Duodenal mucosa (tissue), 2 donors: Measurements from ENCODE around the gene ZNF396.

ENCODE experiments used
- H3K27ac ChIP-seq: one replicate; pipeline ENCODE4 v1.7.0; 2013; ENCODE audit warnings: low read depth, low read length
- H3K27me3 ChIP-seq, 2 donors: one replicate each; pipeline ENCODE4 v1.7.0; 2013; ENCODE audit warnings: low read length in 2 of 2, control low read depth in 1 of 2; ENCODE audit not compliant: insufficient read depth in 2 of 2, control insufficient read depth in 1 of 2
- H3K36me3 ChIP-seq, 2 donors: one replicate each; pipeline ENCODE4 v1.7.0; 2013; ENCODE audit warnings: low read length in 2 of 2, control low read depth in 1 of 2; ENCODE audit not compliant: insufficient read depth in 2 of 2, control insufficient read depth in 1 of 2
- H3K4me1 ChIP-seq, 2 donors: one replicate each; pipeline ENCODE4 v1.7.0; 2013; ENCODE audit warnings: low read length in 2 of 2, control low read depth in 1 of 2; ENCODE audit not compliant: insufficient read depth in 2 of 2, control insufficient read depth in 1 of 2
- H3K4me3 ChIP-seq, 2 donors: one replicate each; pipeline ENCODE4 v1.7.0; 2013; ENCODE audit warnings: low read length in 2 of 2, low read depth in 1 of 2
- H3K9ac ChIP-seq, 2 donors: one replicate each; pipeline ENCODE4 v1.7.0; 2013; ENCODE audit warnings: low read length in 2 of 2, low read depth in 1 of 2
- H3K9me3 ChIP-seq, 2 donors: one replicate each; pipeline ENCODE4 v1.7.0; 2013; ENCODE audit warnings: low read length in 2 of 2, control low read depth in 1 of 2; ENCODE audit not compliant: control insufficient read depth in 1 of 2

ZNF396 gene

DNA sequence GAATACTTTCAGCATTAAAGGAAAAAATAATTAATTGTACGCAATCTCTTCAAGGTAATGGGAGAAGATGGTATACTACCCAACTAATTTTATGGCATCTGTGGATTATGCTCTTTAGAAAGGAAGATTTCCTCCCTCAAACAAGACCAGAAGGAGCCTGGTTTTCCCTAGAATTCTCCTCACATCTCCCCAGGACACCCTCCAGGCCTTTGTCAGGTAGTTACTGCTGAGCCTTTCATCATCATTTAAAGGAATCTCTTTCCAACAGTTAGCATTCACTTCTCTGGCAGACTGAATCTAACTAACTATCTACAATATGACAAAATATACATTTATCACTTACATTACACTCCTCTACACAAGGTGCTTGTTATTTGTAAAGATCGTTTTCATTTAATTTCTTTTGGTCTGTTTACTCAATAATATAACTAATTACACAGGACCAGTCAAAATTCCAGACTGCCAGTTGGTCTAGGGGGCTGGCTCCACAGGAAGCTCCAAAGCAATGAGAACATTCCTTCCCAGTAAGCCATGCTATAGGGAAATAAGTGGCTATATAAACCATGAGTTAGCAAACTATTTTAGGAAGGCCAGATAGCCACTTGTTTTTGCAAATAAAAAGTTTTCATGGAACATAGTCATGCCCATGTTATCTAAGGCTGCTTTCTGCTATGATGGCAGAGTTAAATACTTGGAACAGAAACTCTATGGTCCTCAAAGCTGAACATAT lies 52.0 kb downstream of the ZNF396 start:
- H3K4me1 ChIP-seq, result no peaks in the 10 kb centered on the region
- H3K9me3 ChIP-seq, result no peaks in the 10 kb centered on the region
- H3K36me3 ChIP-seq, result no peaks in the 10 kb centered on the region
- H3K4me3 ChIP-seq, result no peak overlapping the region
- H3K27me3 ChIP-seq, result no peaks in the 10 kb centered on the region
- H3K27ac ChIP-seq, result no peak overlapping the region
- no peak overlapping the region for H3K9ac ChIP-seq

DNA sequence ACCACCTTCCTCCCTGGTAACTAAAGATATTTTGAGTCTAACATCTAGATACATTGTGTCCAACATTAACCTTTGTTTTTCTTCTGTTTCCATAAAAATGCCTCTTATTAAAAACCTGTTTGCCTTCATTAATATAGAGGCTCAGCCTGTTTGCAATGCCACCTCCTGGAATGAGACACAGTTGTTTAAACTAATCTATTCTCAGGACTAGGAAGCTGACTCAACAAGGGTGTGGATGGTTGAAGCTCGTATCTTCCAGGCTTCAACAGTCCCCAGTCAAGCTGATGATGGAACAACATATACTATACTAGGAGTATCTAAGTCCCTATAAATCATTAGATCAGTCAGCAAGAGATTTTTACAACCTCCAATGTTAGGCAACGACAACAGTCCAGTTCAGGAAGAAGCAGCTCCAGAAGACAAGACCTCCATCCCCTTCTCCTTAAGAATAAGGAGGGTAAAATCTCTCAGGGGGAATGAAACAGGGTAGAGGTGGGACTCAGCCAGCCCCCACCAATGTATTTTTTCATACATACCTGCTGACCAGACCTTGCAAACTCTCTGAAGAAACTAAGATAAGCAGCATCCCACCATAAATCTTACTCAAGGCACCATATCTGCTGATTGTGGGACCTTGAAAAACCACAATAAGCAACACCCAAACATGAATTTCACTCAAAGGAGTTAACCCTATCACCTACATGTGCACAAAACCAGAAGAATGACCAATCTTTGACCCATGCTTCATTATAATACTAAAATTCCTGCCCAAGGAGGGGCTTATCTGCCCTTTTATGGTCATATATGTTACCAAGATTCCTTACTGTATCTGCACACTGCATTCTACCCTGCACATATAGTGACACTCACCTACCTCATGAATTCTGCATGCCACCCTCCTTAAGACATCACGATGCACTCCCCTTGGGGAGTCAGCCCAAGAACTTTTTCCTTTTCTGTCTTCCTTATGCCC lies 54.4 kb downstream of the ZNF396 start:
- Histone ChIP-seq H3K9ac (no peak overlapping the region), H3K9me3 (no peaks in the 10 kb centered on the region), H3K4me3 (no peak overlapping the region), H3K27me3 (no peaks in the 10 kb centered on the region), H3K36me3 (no peaks in the 10 kb centered on the region), H3K27ac (no peak overlapping the region), H3K4me1 (no peaks in the 10 kb centered on the region)
